Measurements from ENCODE around the gene NFKBIZ.

Gene NFKBIZ

GRCh38 chr3:101835676-101836075, 13.6 kb upstream of the NFKBIZ start:
- H3K36me3 Mint-ChIP-seq (ENCODE audit: low read depth) = peaks cover 55% of the 10 kb centered on the region
- peaks cover 56% of the 10 kb centered on the region for H3K4me1 Mint-ChIP-seq (ENCODE audit: low read depth)
- DNase-seq = no peak
- no peak overlapping the region for H3K4me3 Mint-ChIP-seq
- no peaks in the 10 kb centered on the region for H3K9me3 Mint-ChIP-seq
- no peak overlapping the region for H3K27ac Mint-ChIP-seq
- no peaks in the 10 kb centered on the region for H3K27me3 Mint-ChIP-seq

- no peak for DNase-seq
- no peak overlapping the region for H3K4me3 Mint-ChIP-seq
- no peaks in the 10 kb centered on the region for H3K27me3 Mint-ChIP-seq
- peaks cover 53% of the 10 kb centered on the region for H3K36me3 Mint-ChIP-seq (ENCODE audit: low read depth)
- peaks cover 52% of the 10 kb centered on the region for H3K4me1 Mint-ChIP-seq (ENCODE audit: low read depth)
- H3K27ac Mint-ChIP-seq = no peak overlapping the region
- H3K9me3 Mint-ChIP-seq = no peaks in the 10 kb centered on the region
These were observed 13.2 kb upstream of the NFKBIZ start for GRCh38 chr3:101836160-101836559.

GRCh38 chr3:101836652-101837598, 12.4 kb upstream of the NFKBIZ start:
- Mint-ChIP-seq H3K27me3 (no peaks in the 10 kb centered on the region), H3K4me1 (ENCODE audit: low read depth) (peaks cover 46% of the 10 kb centered on the region), H3K27ac (no peak overlapping the region), H3K4me3 (no peak overlapping the region), H3K9me3 (peaks cover 1% of the 10 kb centered on the region), H3K36me3 (ENCODE audit: low read depth) (peaks cover 50% of the 10 kb centered on the region)
- DNase-seq = no peak

- H3K36me3 Mint-ChIP-seq (ENCODE audit: low read depth) = peaks cover 46% of the 10 kb centered on the region
- H3K27me3 Mint-ChIP-seq = no peaks in the 10 kb centered on the region
- peaks cover 6% of the 10 kb centered on the region for H3K9me3 Mint-ChIP-seq
- no peak overlapping the region for H3K4me3 Mint-ChIP-seq
- peaks cover 32% of the 10 kb centered on the region for H3K4me1 Mint-ChIP-seq (ENCODE audit: low read depth)
- H3K27ac Mint-ChIP-seq = no peak overlapping the region
- no peak for DNase-seq
These were observed 10.6 kb upstream of the NFKBIZ start for GRCh38 chr3:101838691-101839090.

GRCh38 chr3:101840066-101840465, 9.2 kb upstream of the NFKBIZ start:
- no peak overlapping the region for H3K27ac Mint-ChIP-seq
- H3K4me1 Mint-ChIP-seq (ENCODE audit: low read depth) = peaks cover 22% of the 10 kb centered on the region
- peaks cover 35% of the 10 kb centered on the region for H3K36me3 Mint-ChIP-seq (ENCODE audit: low read depth)
- no peaks in the 10 kb centered on the region for H3K27me3 Mint-ChIP-seq
- DNase-seq = no peak
- peaks cover 6% of the 10 kb centered on the region for H3K9me3 Mint-ChIP-seq
- H3K4me3 Mint-ChIP-seq = no peak overlapping the region

GRCh38 chr3:101842245-101842934, 6.9 kb upstream of the NFKBIZ start:
- Mint-ChIP-seq H3K9me3 (peaks cover 6% of the 10 kb centered on the region), H3K27me3 (no peaks in the 10 kb centered on the region), H3K36me3 (ENCODE audit: low read depth) (peaks cover 20% of the 10 kb centered on the region), H3K27ac (no peak overlapping the region), H3K4me3 (no peak overlapping the region), H3K4me1 (ENCODE audit: low read depth) (peaks cover 7% of the 10 kb centered on the region)
- no peak for DNase-seq

GRCh38 chr3:101842935-101843330, 6.4 kb upstream of the NFKBIZ start:
- no peak overlapping the region for H3K4me3 Mint-ChIP-seq
- H3K4me1 Mint-ChIP-seq (ENCODE audit: low read depth) = peaks cover 9% of the 10 kb centered on the region
- H3K9me3 Mint-ChIP-seq = peaks cover 6% of the 10 kb centered on the region
- DNase-seq = no peak
- H3K27ac Mint-ChIP-seq = no peak overlapping the region
- no peaks in the 10 kb centered on the region for H3K27me3 Mint-ChIP-seq
- H3K36me3 Mint-ChIP-seq (ENCODE audit: low read depth) = peaks cover 18% of the 10 kb centered on the region

- Mint-ChIP-seq H3K36me3 (ENCODE audit: low read depth) (peaks cover 20% of the 10 kb centered on the region), H3K4me3 (no peak overlapping the region), H3K9me3 (peaks cover 6% of the 10 kb centered on the region), H3K27ac (no peak overlapping the region), H3K4me1 (ENCODE audit: low read depth) (peaks cover 18% of the 10 kb centered on the region), H3K27me3 (no peaks in the 10 kb centered on the region)
- no peak for DNase-seq
These were observed 3.9 kb upstream of the NFKBIZ start for GRCh38 chr3:101845425-101845824.

GRCh38 chr3:101846709-101847108, 2.6 kb upstream of the NFKBIZ start:
- Mint-ChIP-seq H3K4me1 (ENCODE audit: low read depth) (peaks cover 27% of the 10 kb centered on the region), H3K27ac (no peak overlapping the region), H3K36me3 (ENCODE audit: low read depth) (peaks cover 33% of the 10 kb centered on the region), H3K9me3 (peaks cover 6% of the 10 kb centered on the region), H3K4me3 (no peak overlapping the region), H3K27me3 (no peaks in the 10 kb centered on the region)
- DNase-seq = no peak

- Mint-ChIP-seq H3K27me3 (no peaks in the 10 kb centered on the region), H3K36me3 (ENCODE audit: low read depth) (peaks cover 35% of the 10 kb centered on the region), H3K4me3 (no peak overlapping the region), H3K9me3 (peaks cover 2% of the 10 kb centered on the region), H3K4me1 (ENCODE audit: low read depth) (peaks cover 31% of the 10 kb centered on the region), H3K27ac (no peak overlapping the region)
- no peak for DNase-seq
These were observed 2.0 kb upstream of the NFKBIZ start for GRCh38 chr3:101847328-101847727.

GRCh38 chr3:101848326-101848725, 988 bp upstream of the NFKBIZ start:
- peaks cover 37% of the 10 kb centered on the region for H3K36me3 Mint-ChIP-seq (ENCODE audit: low read depth)
- no peak for DNase-seq
- H3K4me3 Mint-ChIP-seq = peak overlapping the region; percentile 97
- no peaks in the 10 kb centered on the region for H3K27me3 Mint-ChIP-seq
- peaks cover 41% of the 10 kb centered on the region for H3K4me1 Mint-ChIP-seq (ENCODE audit: low read depth)
- H3K27ac Mint-ChIP-seq = peak overlapping the region; percentile 89
- H3K9me3 Mint-ChIP-seq = no peaks in the 10 kb centered on the region

- peak; percentile 75 for DNase-seq
These were observed 466 bp downstream of the NFKBIZ start for GRCh38 chr3:101849714-101850245.

GRCh38 chr3:101850246-101851051, 1.1 kb downstream of the NFKBIZ start:
- Mint-ChIP-seq H3K27ac (peak overlapping the region; percentile 99), H3K4me3 (peak overlapping the region; percentile 97), H3K4me1 (ENCODE audit: low read depth) (peaks cover 62% of the 10 kb centered on the region), H3K9me3 (no peaks in the 10 kb centered on the region), H3K27me3 (no peaks in the 10 kb centered on the region), H3K36me3 (ENCODE audit: low read depth) (peaks cover 58% of the 10 kb centered on the region)
- DNase-seq = no peak

More at GRCh38 chr3:101849714-101850245, 466 bp downstream of the NFKBIZ start:
- Mint-ChIP-seq H3K9me3 (no peaks in the 10 kb centered on the region), H3K4me3 (peak overlapping the region; percentile 97), H3K27me3 (no peaks in the 10 kb centered on the region), H3K27ac (peak overlapping the region; percentile 99), H3K4me1 (ENCODE audit: low read depth) (peaks cover 56% of the 10 kb centered on the region), H3K36me3 (ENCODE audit: low read depth) (peaks cover 51% of the 10 kb centered on the region)

Measured in activated T-cell treated with anti-CD3 and anti-CD28 coated beads, Interleukin-2, amount 50 U/mL, for 24 hours (primary cell).